ENCODE data around the gene PRCD. TPM values are rescaled to one million over a fixed set of nuclear protein-coding genes. Genes with fewer than 3 reads are reported as not detected.

PRCD gene
- total RNA-seq, 4 donors from 2014 or later, result 0.73 to 2.5 (median 1.4) TPM; not detected in 1

GRCh38 chr17:76588182-76588581 is 48.3 kb downstream of the PRCD start:
- TF ChIP-seq CTCF (IDR thresholded peaks at IDR 0.05), result no peak
- no peak for TF ChIP-seq POLR2A (IDR thresholded peaks at IDR 0.05)
- no peaks in the 10 kb centered on the region for H3K9me3 ChIP-seq
- no peak overlapping the region for H3K4me3 ChIP-seq
- H3K27ac ChIP-seq, result no peak overlapping the region
- H3K4me1 ChIP-seq, result peaks cover 16 to 46% (median 17%) of the 10 kb centered on the region in 3 donors
- no peak for DNase-seq
- no peaks in the 10 kb centered on the region for H3K36me3 ChIP-seq
- peaks cover 0 to 44% (median 0%) of the 10 kb centered on the region in 4 donors for H3K27me3 ChIP-seq
- intact Hi-C loops (cut with DNase I), result no loop called here

- H3K27ac ChIP-seq, result peak overlapping the region in 1 of 4 donors; percentile 9
Measured at GRCh38 chr17:76593384-76593826, 53.6 kb downstream of the PRCD start.

GRCh38 chr17:76593959-76594358 is 54.1 kb downstream of the PRCD start:
- 65 to 69% methylated on average over 4 of the region's 4 CpGs for WGBS, 2 donors
- TF ChIP-seq POLR2A (IDR thresholded peaks at IDR 0.05) (no peak), CTCF (IDR thresholded peaks at IDR 0.05) (no peak)
- no peaks in the 10 kb centered on the region for H3K36me3 ChIP-seq
- H3K9me3 ChIP-seq, result no peaks in the 10 kb centered on the region
- DNase-seq, result no peak
- H3K27ac ChIP-seq, result no peak overlapping the region
- no peak overlapping the region for H3K4me3 ChIP-seq
- H3K27me3 ChIP-seq, result peaks cover 0 to 14% (median 0%) of the 10 kb centered on the region in 4 donors
- intact Hi-C loops (cut with DNase I), result no loop called here
- H3K4me1 ChIP-seq, result peaks cover 8 to 39% (median 9%) of the 10 kb centered on the region in 3 donors

More at GRCh38 chr17:76593384-76593826, 53.6 kb downstream of the PRCD start:
- H3K9me3 ChIP-seq, result no peaks in the 10 kb centered on the region
- 47 to 58% methylated on average over 8 of the region's 8 CpGs for WGBS, 2 donors
- intact Hi-C loops (cut with DNase I), result no loop called here
- TF ChIP-seq POLR2A (IDR thresholded peaks at IDR 0.05) (no peak), CTCF (IDR thresholded peaks at IDR 0.05) (peak in 4 of 6 experiments; percentile 7 to 56 (median 28))
- H3K27me3 ChIP-seq, result peaks cover 0 to 17% (median 0%) of the 10 kb centered on the region in 4 donors
- H3K4me3 ChIP-seq, result no peak overlapping the region
- no peaks in the 10 kb centered on the region for H3K36me3 ChIP-seq
- DNase-seq, result no peak
- H3K4me1 ChIP-seq, result peaks cover 4 to 33% (median 9%) of the 10 kb centered on the region in 3 donors

GRCh38 chr17:76594690-76595089 is 54.8 kb downstream of the PRCD start:
- no peak for DNase-seq
- WGBS, 2 donors, result 69 to 73% methylated on average over 3 of the region's 3 CpGs
- no peak for TF ChIP-seq POLR2A (IDR thresholded peaks at IDR 0.05)
- TF ChIP-seq CTCF (IDR thresholded peaks at IDR 0.05), result no peak
- no peaks in the 10 kb centered on the region for H3K9me3 ChIP-seq
- no peaks in the 10 kb centered on the region for H3K36me3 ChIP-seq
- H3K4me1 ChIP-seq, result peaks cover 10 to 46% (median 12%) of the 10 kb centered on the region in 3 donors
- peaks cover 0 to 7% (median 0%) of the 10 kb centered on the region in 4 donors for H3K27me3 ChIP-seq
- H3K27ac ChIP-seq, result no peak overlapping the region
- intact Hi-C loops (cut with DNase I), result no loop called here
- H3K4me3 ChIP-seq, result no peak overlapping the region

Small RNA genes within 50 kb of the gene (small RNA-seq; reads per million reads assigned to genes)
- gene SNORD1A (0 reads per million in 4 donors), gene SNORD1B (1,644 to 6,725 (median 4,854) reads per million in 4 donors)

Other genes with a start within 250 kb of the PRCD start
- 1 to 10 TPM; 1.1 to 2.8 (median 1.8) TPM for gene QRICH2, start 231.8 kb upstream of the PRCD start, total RNA-seq
- 10 to 100 TPM; 36.0 to 68.6 (median 49.5) TPM for gene PRPSAP1, start 186.1 kb upstream of the PRCD start, total RNA-seq
- gene SPHK1, start 155.4 kb upstream of the PRCD start, total RNA-seq, result 10 to 100 TPM; 17.0 to 37.0 (median 22.8) TPM
- 10 to 100 TPM; 11.9 to 19.8 (median 16.3) TPM for gene UBE2O, start 86.9 kb upstream of the PRCD start, total RNA-seq
- not detected for gene AANAT, start 72.4 kb upstream of the PRCD start, total RNA-seq
- 10 to 100 TPM; 27.0 to 38.5 (median 33.7) TPM for gene RHBDF2, start 38.6 kb upstream of the PRCD start, total RNA-seq
- gene CYGB, start 2.3 kb upstream of the PRCD start, total RNA-seq, result 10 to 100 TPM in 2 of 4 donors, 1 to 10 TPM in 2; 1.3 to 12.8 (median 6.9) TPM
- gene ST6GALNAC2, start 45.8 kb downstream of the PRCD start, total RNA-seq, result 10 to 100 TPM; 15.2 to 39.9 (median 29.5) TPM
- gene ST6GALNAC1, start 103.7 kb downstream of the PRCD start, total RNA-seq, result 10 to 100 TPM; 10.6 to 63.3 (median 32.7) TPM
- 100 to 1,000 TPM in 1 of 4 donors, 10 to 100 TPM in 3; 11.0 to 116 (median 39.2) TPM for gene MXRA7, start 170.9 kb downstream of the PRCD start, total RNA-seq
- 10 to 100 TPM; 13.0 to 17.2 (median 16.7) TPM for gene JMJD6, start 186.6 kb downstream of the PRCD start, total RNA-seq
- 10 to 100 TPM; 14.6 to 33.0 (median 24.7) TPM for gene METTL23, start 186.8 kb downstream of the PRCD start, total RNA-seq
- 100 to 1,000 TPM; 203 to 286 (median 233) TPM for gene SRSF2, start 197.3 kb downstream of the PRCD start, total RNA-seq
- 10 to 100 TPM; 24.2 to 31.0 (median 28.1) TPM for gene MFSD11, start 198.1 kb downstream of the PRCD start, total RNA-seq

Data from esophagus squamous epithelium (tissue), 5 donors.